Measurements from ENCODE around the gene CELSR2.
A peak's percentile ranks its signal among the peaks of the same experiment; 100 is the strongest.

Gene CELSR2

GRCh38 chr1:109265016-109265415 is 15.7 kb downstream of the CELSR2 start:
- no peak for DNase-seq (ENCODE audit: low read depth in 3 of 3)

GRCh38 chr1:109265741-109266330 is 16.5 kb downstream of the CELSR2 start:
- DNase-seq (ENCODE audit: low read depth in 3 of 3) = no peak

GRCh38 chr1:109266965-109267364 is 17.6 kb downstream of the CELSR2 start:
- DNase-seq (ENCODE audit: low read depth in 3 of 3) = no peak

GRCh38 chr1:109267743-109268300 is 18.5 kb downstream of the CELSR2 start:
- DNase-seq (ENCODE audit: low read depth in 3 of 3) = no peak

GRCh38 chr1:109268431-109269211 is 19.3 kb downstream of the CELSR2 start:
- no peak for DNase-seq (ENCODE audit: low read depth in 3 of 3)

- no peak for DNase-seq (ENCODE audit: low read depth in 3 of 3)
Observed at GRCh38 chr1:109269212-109269980, 20.1 kb downstream of the CELSR2 start.

GRCh38 chr1:109269981-109270622 is 20.8 kb downstream of the CELSR2 start:
- no peak for DNase-seq (ENCODE audit: low read depth in 3 of 3)

- no peak for DNase-seq (ENCODE audit: low read depth in 3 of 3)
Observed at GRCh38 chr1:109270623-109271317, 21.4 kb downstream of the CELSR2 start.

- no peak for DNase-seq (ENCODE audit: low read depth in 3 of 3)
Observed at GRCh38 chr1:109271458-109271857, 22.1 kb downstream of the CELSR2 start.

- DNase-seq (ENCODE audit: low read depth in 3 of 3) = no peak
Observed at GRCh38 chr1:109272021-109272799, 22.9 kb downstream of the CELSR2 start.

GRCh38 chr1:109272831-109273547 is 23.6 kb downstream of the CELSR2 start:
- no peak for DNase-seq (ENCODE audit: low read depth in 3 of 3)

GRCh38 chr1:109273570-109274288 is 24.4 kb downstream of the CELSR2 start:
- DNase-seq (ENCODE audit: low read depth in 3 of 3) = no peak

GRCh38 chr1:109274533-109275476 is 25.5 kb downstream of the CELSR2 start:
- DNase-seq (ENCODE audit: low read depth in 3 of 3) = no peak

GRCh38 chr1:109275706-109276345 is 26.5 kb downstream of the CELSR2 start:
- DNase-seq (ENCODE audit: low read depth in 3 of 3) = no peak

GRCh38 chr1:109277434-109278204 is 28.3 kb downstream of the CELSR2 start:
- peak; percentile 20 to 47 (median 28) for DNase-seq (ENCODE audit: low read depth in 3 of 3)

- DNase-seq (ENCODE audit: low read depth in 3 of 3) = no peak
Observed at GRCh38 chr1:109279615-109280278, 30.4 kb downstream of the CELSR2 start.

Data from stimulated activated CD4-positive, alpha-beta T cell treated with anti-CD3 and anti-CD28 coated beads, TNF-alpha, amount 100 ng/mL, for 4 hours (primary cell).